Testis (tissue), 3 donors: ENCODE measurements around the gene SFXN4. TPM values are rescaled to one million over a fixed set of nuclear protein-coding genes. Genes with fewer than 3 reads are reported as not detected.

Experiments
- DNase-seq: peaks from one replicate; pipeline ENCODE4 v3.0.0-alpha.2; 2019
- H3K27ac ChIP-seq, 2 donors: fragments of 200-600 bp; sonication (generic); one replicate each; pipeline ENCODE4 v1.5.1; 2019
- H3K27me3 ChIP-seq: fragments of 200-600 bp; sonication (generic); one replicate; pipeline ENCODE4 v1.5.1; 2019
- H3K36me3 ChIP-seq: fragments of 200-600 bp; sonication (generic); one replicate; pipeline ENCODE4 v1.5.1; 2017; ENCODE audit warnings: low read depth; ENCODE audit errors: missing control alignments
- H3K4me1 ChIP-seq: fragments of 200-600 bp; sonication (generic); one replicate; pipeline ENCODE4 v1.5.1; 2019
- H3K4me3 ChIP-seq, 2 donors: fragments of 200-600 bp; sonication (generic); one replicate each; pipeline ENCODE4 v1.5.1; 2017 to 2019
- H3K9me3 ChIP-seq: fragments of 200-600 bp; sonication (generic); one replicate; pipeline ENCODE4 v1.5.1; 2017
- CTCF ChIP-seq, 3 experiments: fragments of 450-650 bp in 2 of 3; fragments of 200-600 bp in 1 of 3; sonication (generic) in 1 of 3; IDR thresholded peaks; one replicate each; pipeline ENCODE4 v1.5.1; 2016 to 2019; ENCODE audit warnings: antibody characterized with exemption in 3 of 3, mild to moderate bottlenecking in 2 of 3, moderate library complexity in 1 of 3
- POLR2A ChIP-seq: fragments of 450-650 bp; IDR thresholded peaks from one replicate; pipeline ENCODE4 v1.6.1; 2017; ENCODE audit warnings: antibody characterized with exemption, mild to moderate bottlenecking, moderate library complexity
- WGBS, 2 donors: methylation state at CpG; one replicate each; pipeline ENCODE4 v1.1.5; 2018; 5-methylcytosine and 5-hydroxymethylcytosine counted together
- intact Hi-C: fragments of 100-400 bp; cut with DNase I; formaldehyde crosslinking; loops from one replicate; pipeline ENCODE4 v1.15.1; 2023; ENCODE audit warnings: low total_unique reads
- polyA plus RNA-seq: library from polyadenylated mRNA; stranded (reverse); fragments of 350-450 nt; fragmentation: Illumina TruSeq; extraction: RNeasy Lipid Tissue Mini Kit (QIAGEN cat#74804); gene quantifications from one replicate; pipeline ENCODE4 v1.2.3, GENCODE V29; 2014; ENCODE audit warnings: low read depth, low replicate concordance; ENCODE audit not compliant: insufficient read depth
- total RNA-seq, 2 donors: library from RNA; depleted of rRNA; stranded (reverse); fragments of >200 nt; gene quantifications; one replicate each; pipeline ENCODE4 v1.2.3, GENCODE V29; 2016

SFXN4 gene
- total and polyA plus RNA-seq, 3 donors from 2014 or later: 12.8 to 57.5 (median 16.6) TPM

DNA sequence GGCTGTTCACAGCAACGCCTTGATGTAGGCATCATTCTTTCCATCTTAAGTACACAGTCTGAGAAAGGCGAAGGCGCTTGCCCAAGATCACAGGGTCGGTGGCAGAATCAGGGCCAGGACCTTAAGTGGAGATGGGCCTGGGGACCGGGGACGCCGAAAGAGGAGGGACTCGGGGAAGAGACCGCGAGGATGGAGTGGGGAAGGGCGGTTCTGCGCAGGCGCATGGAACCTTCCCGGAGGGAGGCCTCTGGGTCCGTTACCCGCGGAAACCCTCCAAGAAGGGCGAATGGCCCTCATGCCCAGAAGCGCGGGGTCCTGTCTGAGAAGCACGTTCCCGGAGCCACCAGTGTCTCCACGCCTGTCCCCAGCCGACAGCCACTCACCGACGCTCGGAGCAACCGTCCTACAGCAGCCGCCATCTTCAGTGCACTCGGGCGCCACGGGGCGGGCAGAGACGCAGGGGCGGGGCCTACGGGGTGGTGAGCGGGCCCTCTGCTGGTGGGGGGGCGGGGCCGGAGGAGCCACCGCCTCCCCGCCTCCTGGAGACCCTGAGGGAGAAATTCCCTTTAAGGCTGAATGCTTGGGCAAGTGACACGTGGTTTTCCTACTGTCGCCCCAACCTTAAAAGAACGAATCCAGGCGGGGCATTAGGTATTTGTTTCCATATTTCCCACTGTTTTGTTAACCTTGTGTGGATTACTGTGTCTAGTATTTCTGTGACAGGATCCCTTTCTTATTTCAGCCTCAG lies 13.0 kb upstream of the SFXN4 start, which contains the start of gene PRDX3:
Gene PRDX3 (minus strand): TSS at position 441 of the 748 bp plus-strand sequence. CDS start 22 bp downstream, at position 419.
- peak; percentile 95 for DNase-seq
- Histone ChIP-seq H3K27me3 (no peaks in the 10 kb centered on the region), H3K36me3 (no peaks in the 10 kb centered on the region), H3K27ac (peak within 1 kb of the TSS; percentile 91 to 93), H3K4me1 (peaks cover 9% of the 10 kb centered on the region), H3K9me3 (no peaks in the 10 kb centered on the region), H3K4me3 (peak within 1 kb of the TSS; percentile 62 to 78)
- TF ChIP-seq CTCF (IDR thresholded peaks at IDR 0.05) (peak in 1 of 3 experiments; percentile 12), POLR2A (no peak)
- 0% methylated on average over 9 to 29 of the region's 45 CpGs for WGBS, 2 donors
- intact Hi-C loops: no loop called here

GRCh38 chr10:119177708-119178371 lies 12.3 kb upstream of the SFXN4 start:
- no peaks in the 10 kb centered on the region for H3K27me3 ChIP-seq
- no peaks in the 10 kb centered on the region for H3K36me3 ChIP-seq
- H3K4me3 ChIP-seq: peak overlapping the region; percentile 62 to 78
- TF ChIP-seq POLR2A: no peak
- no peak for TF ChIP-seq CTCF (IDR thresholded peaks at IDR 0.05)
- no peaks in the 10 kb centered on the region for H3K9me3 ChIP-seq
- H3K4me1 ChIP-seq: peaks cover 9% of the 10 kb centered on the region
- intact Hi-C loops: no loop called here
- DNase-seq: peak; percentile 29
- 13 to 15% methylated on average over 16 to 21 of the region's 21 CpGs for WGBS, 2 donors
- peak overlapping the region; percentile 91 to 93 for H3K27ac ChIP-seq

GRCh38 chr10:119176166-119176565 lies 10.7 kb upstream of the SFXN4 start:
- no peak for DNase-seq
- intact Hi-C loops: no loop called here
- Histone ChIP-seq H3K27me3 (no peaks in the 10 kb centered on the region), H3K27ac (no peak overlapping the region), H3K4me1 (peaks cover 9% of the 10 kb centered on the region), H3K36me3 (no peaks in the 10 kb centered on the region), H3K9me3 (no peaks in the 10 kb centered on the region), H3K4me3 (no peak overlapping the region)
- 93 to 94% methylated on average over 6 of the region's 6 CpGs for WGBS, 2 donors
- no peak for TF ChIP-seq CTCF (IDR thresholded peaks at IDR 0.05)
- no peak for TF ChIP-seq POLR2A

DNA sequence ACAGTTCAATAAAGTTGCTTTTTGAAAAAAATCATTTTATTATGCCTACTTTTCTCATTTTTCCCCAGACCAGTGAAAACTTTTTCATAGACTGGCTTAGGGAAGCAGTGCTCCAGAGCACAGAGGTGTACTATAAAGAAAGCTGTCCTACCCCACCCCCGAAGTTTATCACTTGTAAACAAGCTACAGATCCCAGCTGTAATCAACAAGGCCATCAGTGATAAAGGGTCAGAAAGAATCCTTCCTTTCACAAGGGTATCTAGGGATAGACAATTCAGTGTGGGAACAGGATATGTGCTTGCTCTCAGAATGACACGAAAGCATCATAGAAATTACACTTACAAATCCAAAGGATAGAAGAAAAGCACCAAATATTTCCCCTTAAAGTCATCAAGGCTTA lies 8.6 kb upstream of the SFXN4 start:
- Histone ChIP-seq H3K36me3 (no peaks in the 10 kb centered on the region), H3K9me3 (no peaks in the 10 kb centered on the region), H3K4me3 (no peak overlapping the region), H3K27me3 (no peaks in the 10 kb centered on the region), H3K27ac (no peak overlapping the region), H3K4me1 (peaks cover 8% of the 10 kb centered on the region)
- TF ChIP-seq POLR2A (no peak), CTCF (IDR thresholded peaks at IDR 0.05) (no peak)
- no peak for DNase-seq
- intact Hi-C loops: no loop called here
- WGBS, 2 donors: 74 to 76% methylated on average over 2 of the region's 2 CpGs
